ENCODE measurements around the gene RNF31. TPM values are rescaled to one million over a fixed set of nuclear protein-coding genes. Genes with fewer than 3 reads are reported as not detected.
A peak's percentile ranks its signal among the peaks of the same experiment; 100 is the strongest.

RNF31 gene
- total RNA-seq, 4 donors from 2014 or later, result 26.6 to 64.2 (median 37.8) TPM

- TF ChIP-seq, protein P1, sequence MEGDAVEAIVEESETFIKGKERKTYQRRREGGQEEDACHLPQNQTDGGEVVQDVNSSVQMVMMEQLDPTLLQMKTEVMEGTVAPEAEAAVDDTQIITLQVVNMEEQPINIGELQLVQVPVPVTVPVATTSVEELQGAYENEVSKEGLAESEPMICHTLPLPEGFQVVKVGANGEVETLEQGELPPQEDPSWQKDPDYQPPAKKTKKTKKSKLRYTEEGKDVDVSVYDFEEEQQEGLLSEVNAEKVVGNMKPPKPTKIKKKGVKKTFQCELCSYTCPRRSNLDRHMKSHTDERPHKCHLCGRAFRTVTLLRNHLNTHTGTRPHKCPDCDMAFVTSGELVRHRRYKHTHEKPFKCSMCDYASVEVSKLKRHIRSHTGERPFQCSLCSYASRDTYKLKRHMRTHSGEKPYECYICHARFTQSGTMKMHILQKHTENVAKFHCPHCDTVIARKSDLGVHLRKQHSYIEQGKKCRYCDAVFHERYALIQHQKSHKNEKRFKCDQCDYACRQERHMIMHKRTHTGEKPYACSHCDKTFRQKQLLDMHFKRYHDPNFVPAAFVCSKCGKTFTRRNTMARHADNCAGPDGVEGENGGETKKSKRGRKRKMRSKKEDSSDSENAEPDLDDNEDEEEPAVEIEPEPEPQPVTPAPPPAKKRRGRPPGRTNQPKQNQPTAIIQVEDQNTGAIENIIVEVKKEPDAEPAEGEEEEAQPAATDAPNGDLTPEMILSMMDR (IDR thresholded peaks at IDR 0.05), result no peak
- ATAC-seq (ENCODE audit: low FRiP score), result peak; percentile 83
- DNase-seq (ENCODE audit: low spot score), result peak; percentile 80
Observed at GRCh38 chr14:24146453-24146977, 783 bp upstream of the RNF31 start, which contains the start of gene PSME2. Gene PSME2, minus strand, starts transcription at chr14:24146610. Its CDS starts 29 bp downstream, at chr14:24146581.

DNA sequence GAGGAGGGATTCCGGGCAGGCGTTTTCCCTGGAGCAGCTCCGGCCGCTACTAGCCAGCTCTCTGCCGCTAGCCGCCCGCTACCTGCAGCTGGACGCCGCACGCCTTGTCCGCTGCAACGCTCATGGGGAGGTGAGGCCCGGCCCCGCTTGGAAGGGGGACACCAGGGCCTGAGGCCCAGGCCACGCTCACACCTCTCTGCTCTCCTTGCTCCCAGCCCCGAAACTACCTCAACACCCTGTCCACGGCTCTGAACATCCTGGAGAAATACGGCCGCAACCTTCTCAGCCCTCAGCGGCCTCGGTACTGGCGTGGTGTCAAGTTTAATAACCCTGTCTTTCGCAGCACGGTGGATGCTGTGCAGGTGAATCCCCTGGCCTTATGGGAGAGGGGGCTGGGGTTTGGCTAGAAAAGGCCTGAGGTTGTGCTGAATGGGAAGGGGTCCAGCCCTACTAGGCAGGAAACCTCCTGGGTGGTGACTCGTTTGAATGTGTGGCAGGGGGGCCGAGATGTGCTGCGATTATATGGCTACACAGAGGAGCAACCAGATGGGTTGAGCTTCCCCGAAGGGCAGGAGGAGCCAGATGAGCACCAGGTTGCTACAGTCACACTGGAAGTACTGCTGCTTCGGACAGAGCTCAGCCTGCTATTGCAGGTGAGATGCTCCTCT, 597 bp downstream of the RNF31 start:
- TF ChIP-seq, protein P1 (IDR thresholded peaks at IDR 0.05), result no peak
- DNase-seq (ENCODE audit: low spot score) (no peak), ATAC-seq (ENCODE audit: low FRiP score) (no peak)

DNA sequence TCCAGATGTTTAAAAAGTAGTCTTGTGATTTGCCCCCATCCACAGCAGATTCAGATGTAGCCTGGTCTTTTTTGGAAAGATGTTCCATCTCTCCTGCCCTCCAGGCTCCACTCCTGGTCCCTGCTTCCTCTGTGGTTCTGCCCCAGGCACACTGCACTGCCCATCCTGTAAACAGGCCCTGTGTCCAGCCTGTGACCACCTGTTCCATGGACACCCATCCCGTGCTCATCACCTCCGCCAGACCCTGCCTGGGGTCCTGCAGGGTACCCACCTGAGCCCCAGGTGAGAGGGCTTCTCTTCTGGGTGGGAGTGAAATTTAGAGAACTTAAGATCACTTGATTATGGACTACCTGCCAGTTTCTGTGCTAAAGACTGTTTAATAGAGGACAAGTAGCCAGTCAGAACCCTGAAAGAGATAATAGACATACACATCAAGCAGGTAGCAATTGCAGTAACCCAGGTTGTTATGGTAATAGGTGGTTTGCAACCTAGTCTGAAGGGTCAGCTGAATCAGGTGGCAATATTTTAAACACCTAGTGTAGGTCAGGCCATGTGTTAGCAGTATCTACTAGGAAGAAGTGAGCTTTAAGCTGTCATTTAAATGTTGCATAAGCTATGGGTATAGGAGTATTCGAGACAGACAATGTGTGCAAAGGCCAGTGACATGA, 2.1 kb downstream of the RNF31 start:
- TF ChIP-seq, protein P1 (IDR thresholded peaks at IDR 0.05), result no peak
- ATAC-seq (ENCODE audit: low FRiP score) (no peak), DNase-seq (ENCODE audit: low spot score) (no peak)

DNA sequence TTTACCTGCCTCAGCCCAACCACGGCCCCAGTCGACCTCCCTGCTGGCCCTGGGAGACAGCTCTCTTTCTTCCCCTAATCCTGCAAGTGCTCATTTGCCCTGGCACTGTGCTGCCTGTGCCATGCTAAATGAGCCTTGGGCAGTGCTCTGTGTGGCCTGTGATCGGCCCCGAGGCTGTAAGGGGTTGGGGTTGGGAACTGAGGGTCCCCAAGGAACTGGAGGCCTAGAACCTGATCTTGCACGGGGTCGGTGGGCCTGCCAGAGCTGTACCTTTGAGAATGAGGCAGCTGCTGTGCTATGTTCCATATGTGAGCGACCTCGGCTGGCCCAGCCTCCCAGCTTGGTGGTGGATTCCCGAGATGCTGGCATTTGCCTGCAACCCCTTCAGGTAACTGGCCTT, 2.8 kb downstream of the RNF31 start:
- ATAC-seq (ENCODE audit: low FRiP score) (no peak), DNase-seq (ENCODE audit: low spot score) (no peak)
- TF ChIP-seq, protein P1 (IDR thresholded peaks at IDR 0.05), result no peak

DNA sequence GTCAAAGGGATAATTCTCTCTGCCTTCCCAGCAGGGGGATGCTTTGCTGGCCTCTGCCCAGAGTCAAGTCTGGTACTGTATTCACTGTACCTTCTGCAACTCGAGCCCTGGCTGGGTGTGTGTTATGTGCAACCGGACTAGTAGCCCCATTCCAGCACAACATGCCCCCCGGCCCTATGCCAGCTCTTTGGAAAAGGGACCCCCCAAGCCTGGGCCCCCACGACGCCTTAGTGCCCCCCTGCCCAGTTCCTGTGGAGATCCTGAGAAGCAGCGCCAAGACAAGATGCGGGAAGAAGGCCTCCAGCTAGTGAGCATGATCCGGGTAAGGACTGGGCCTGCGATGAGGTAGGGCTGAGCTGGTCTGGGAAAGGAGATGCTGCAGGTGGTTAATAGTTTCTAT, 3.3 kb downstream of the RNF31 start:
- TF ChIP-seq, protein P1 (IDR thresholded peaks at IDR 0.05), result no peak
- DNase-seq (ENCODE audit: low spot score), result no peak
- ATAC-seq (ENCODE audit: low FRiP score), result no peak

- ATAC-seq (ENCODE audit: low FRiP score) (no peak), DNase-seq (ENCODE audit: low spot score) (no peak)
- TF ChIP-seq, protein P1 (IDR thresholded peaks at IDR 0.05), result no peak
Observed at GRCh38 chr14:24150993-24151392, 3.7 kb downstream of the RNF31 start.
